ENCODE measurements around the gene EPHB2.

DNA sequence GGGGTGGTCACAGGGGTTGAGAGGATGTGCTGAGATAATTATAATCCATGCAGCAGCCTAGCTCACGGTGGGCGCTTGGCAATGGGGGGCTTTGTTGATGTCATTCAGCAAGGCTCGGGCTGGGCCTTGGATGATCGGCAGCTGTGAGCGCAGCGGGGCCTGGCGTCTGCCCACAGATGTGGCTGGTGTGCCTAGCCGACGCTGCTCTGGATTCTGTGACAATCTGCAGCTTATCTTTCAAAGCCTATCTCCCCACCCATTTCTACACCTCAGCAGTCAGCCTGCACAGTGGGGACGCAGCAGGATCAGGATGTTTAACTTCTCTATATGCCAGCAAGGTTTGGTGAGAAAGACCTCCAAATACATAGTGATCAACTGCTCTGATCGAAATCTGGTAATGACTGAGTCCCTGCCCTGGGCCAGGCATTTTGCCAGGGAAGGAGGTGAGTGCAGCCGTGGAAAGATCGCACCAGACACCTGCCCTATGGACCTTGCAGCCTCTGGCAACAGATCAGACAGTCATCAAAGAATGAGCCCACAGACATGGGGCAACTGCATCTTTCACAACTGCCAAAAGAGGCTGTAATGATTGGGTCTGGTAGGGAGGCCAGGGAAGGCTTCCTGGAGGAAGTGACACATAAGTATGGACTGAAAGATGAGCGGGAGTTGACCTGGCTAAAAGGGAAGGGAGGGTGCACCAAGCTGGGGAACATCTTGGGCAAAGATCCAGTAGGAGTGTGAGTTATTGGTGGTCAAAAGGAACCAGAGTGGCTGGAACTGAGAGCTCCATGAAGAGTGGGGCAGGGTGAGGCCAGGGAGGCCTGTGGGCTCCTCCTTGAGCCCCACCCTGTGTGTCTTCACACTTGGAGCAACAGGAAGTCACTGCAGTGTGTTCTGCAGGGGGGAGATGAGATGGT is 35.3 kb downstream of the EPHB2 start:
- no peak for TF ChIP-seq POLR2A (IDR thresholded peaks at IDR 0.05)
- TF ChIP-seq, protein P1, sequence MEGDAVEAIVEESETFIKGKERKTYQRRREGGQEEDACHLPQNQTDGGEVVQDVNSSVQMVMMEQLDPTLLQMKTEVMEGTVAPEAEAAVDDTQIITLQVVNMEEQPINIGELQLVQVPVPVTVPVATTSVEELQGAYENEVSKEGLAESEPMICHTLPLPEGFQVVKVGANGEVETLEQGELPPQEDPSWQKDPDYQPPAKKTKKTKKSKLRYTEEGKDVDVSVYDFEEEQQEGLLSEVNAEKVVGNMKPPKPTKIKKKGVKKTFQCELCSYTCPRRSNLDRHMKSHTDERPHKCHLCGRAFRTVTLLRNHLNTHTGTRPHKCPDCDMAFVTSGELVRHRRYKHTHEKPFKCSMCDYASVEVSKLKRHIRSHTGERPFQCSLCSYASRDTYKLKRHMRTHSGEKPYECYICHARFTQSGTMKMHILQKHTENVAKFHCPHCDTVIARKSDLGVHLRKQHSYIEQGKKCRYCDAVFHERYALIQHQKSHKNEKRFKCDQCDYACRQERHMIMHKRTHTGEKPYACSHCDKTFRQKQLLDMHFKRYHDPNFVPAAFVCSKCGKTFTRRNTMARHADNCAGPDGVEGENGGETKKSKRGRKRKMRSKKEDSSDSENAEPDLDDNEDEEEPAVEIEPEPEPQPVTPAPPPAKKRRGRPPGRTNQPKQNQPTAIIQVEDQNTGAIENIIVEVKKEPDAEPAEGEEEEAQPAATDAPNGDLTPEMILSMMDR (IDR thresholded peaks at IDR 0.05): no peak
- no peak for TF ChIP-seq EP300 (IDR thresholded peaks at IDR 0.05)
